ENCODE data around the gene TOMM5. TPM values are rescaled to one million over a fixed set of nuclear protein-coding genes. Genes with fewer than 3 reads are reported as not detected.
"Not testable (repeated sequence)": the region's sequence is repeated elsewhere in the genome, so short reads cannot be mapped to it uniquely, and the experiment has no call there.

TOMM5 gene
- total RNA-seq, 4 donors from 2014 or later: 25.1 to 129 (median 105) TPM

DNA sequence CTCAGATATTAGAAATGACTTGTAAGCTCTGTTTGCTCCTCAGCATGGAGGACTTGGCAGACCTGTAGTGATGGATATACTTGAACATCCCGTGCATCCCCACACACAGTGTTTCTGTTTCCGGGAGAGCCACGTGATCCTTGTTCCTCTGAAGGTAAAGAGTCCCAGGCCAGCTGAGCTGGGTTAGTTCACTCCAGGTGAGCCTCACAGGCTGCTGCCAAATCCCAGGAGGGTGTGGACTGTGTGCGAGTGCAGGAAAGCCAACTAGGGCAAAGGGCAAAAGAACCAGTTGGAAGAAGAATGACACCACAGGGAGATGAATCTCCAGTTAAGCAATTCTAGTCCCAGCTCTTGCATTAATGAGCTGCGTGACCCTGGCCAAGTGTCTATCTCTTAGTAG, 10.4 kb upstream of the TOMM5 start:
- H3K36me3 ChIP-seq: no peaks in the 10 kb centered on the region
- no peak for TF ChIP-seq POLR2A (IDR thresholded peaks at IDR 0.05)
- TF ChIP-seq, protein P1, sequence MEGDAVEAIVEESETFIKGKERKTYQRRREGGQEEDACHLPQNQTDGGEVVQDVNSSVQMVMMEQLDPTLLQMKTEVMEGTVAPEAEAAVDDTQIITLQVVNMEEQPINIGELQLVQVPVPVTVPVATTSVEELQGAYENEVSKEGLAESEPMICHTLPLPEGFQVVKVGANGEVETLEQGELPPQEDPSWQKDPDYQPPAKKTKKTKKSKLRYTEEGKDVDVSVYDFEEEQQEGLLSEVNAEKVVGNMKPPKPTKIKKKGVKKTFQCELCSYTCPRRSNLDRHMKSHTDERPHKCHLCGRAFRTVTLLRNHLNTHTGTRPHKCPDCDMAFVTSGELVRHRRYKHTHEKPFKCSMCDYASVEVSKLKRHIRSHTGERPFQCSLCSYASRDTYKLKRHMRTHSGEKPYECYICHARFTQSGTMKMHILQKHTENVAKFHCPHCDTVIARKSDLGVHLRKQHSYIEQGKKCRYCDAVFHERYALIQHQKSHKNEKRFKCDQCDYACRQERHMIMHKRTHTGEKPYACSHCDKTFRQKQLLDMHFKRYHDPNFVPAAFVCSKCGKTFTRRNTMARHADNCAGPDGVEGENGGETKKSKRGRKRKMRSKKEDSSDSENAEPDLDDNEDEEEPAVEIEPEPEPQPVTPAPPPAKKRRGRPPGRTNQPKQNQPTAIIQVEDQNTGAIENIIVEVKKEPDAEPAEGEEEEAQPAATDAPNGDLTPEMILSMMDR (IDR thresholded peaks at IDR 0.05): no peak
- no peaks in the 10 kb centered on the region for H3K9me3 ChIP-seq
- peaks cover 0 to 15% (median 0%) of the 10 kb centered on the region in 4 donors for H3K27me3 ChIP-seq
- peak overlapping the region in 1 of 4 donors; percentile 26 for H3K4me3 ChIP-seq
- H3K4me1 ChIP-seq: peaks cover 0 to 14% (median 13%) of the 10 kb centered on the region in 3 donors
- intact Hi-C loops (cut with DNase I): no loop called here
- no peak for DNase-seq
- 29 to 35% methylated on average over 5 of the region's 5 CpGs for WGBS, 2 donors
- H3K27ac ChIP-seq: peak overlapping the region in 2 of 4 donors; percentile 61 to 75

DNA sequence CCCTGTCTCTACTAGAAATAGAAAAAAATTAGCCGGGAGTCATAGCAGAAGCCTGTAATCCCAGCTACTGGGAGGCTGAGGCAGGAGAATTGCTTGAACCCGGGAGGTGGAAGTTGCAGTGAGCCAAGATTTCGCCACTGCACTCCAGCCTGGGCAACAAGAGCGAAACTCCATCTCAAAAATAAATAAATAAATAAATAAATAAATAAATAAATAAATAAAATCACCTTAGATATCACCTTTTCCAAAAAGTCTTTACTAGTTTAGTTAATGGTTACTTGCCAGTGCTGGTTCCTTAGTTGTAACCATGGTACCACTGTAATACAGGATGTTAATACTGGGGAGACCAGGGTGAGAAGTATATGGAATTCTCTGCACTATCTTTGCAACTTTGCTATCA, 9.7 kb upstream of the TOMM5 start:
- H3K4me3 ChIP-seq; intact Hi-C loops (cut with DNase I); H3K27ac ChIP-seq; DNase-seq; H3K36me3 ChIP-seq; H3K9me3 ChIP-seq: not testable (repeated sequence)
- WGBS, 2 donors: 76 to 94% methylated on average over 4 of the region's 4 CpGs
- Histone ChIP-seq H3K27me3 (peaks cover 0 to 15% (median 0%) of the 10 kb centered on the region in 4 donors), H3K4me1 (peaks cover 0 to 14% (median 13%) of the 10 kb centered on the region in 3 donors)

DNA sequence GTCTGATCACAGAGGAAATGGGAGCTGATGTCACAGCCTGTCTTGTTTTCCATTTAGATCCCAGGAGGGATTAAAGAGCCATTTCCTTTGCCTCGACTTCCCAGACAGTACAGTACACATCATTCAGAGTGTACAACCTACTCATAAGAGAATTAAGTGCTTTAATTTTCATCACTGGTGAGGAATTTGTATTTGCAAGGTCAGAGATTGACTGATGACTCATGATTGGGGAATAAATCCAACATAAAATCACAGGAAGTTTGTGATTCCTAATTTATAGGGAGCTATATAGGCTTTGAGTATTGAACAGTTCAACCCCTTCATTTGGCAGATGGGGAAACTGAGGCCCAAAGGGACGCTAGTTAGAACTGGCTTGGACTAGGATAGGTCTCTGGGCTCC, 4.1 kb upstream of the TOMM5 start:
- 21 to 29% methylated on average over 2 of the region's 2 CpGs for WGBS, 2 donors

DNA sequence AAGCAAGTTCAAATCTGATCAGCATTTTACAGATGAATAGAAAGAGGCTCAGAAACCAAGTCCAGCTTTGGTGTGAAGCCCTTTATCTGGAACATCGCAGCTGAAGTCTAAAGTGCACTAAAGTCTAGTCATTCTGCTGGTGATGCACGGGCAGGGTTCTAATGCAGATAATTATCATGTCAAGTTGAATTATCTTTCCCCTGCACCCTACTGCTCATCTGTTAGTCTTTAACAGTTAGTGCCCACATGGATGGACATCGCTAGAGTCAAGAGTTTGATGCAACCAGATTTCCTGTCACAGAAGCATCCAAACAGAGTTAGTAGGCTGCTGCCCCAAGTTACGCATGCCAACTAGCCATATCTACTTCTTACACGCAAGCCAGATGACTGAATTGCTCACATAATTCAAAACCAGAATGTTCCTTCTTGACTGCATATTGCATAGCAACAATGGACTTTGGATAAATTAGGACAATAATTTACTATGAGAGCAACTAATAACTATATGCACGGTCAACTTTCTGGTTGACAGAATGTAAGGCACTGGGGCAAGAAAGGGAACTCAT, 1.6 kb upstream of the TOMM5 start:
- 84 to 88% methylated on average over 6 of the region's 6 CpGs for WGBS, 2 donors
- no peak for TF ChIP-seq POLR2A (IDR thresholded peaks at IDR 0.05)
- TF ChIP-seq, protein P1 (IDR thresholded peaks at IDR 0.05): no peak
- H3K4me1 ChIP-seq: peaks cover 7 to 41% (median 36%) of the 10 kb centered on the region in 3 donors
- H3K27ac ChIP-seq: no peak overlapping the region
- no peak for DNase-seq
- no peaks in the 10 kb centered on the region for H3K27me3 ChIP-seq
- peak overlapping the region in 2 of 4 donors; percentile 23 to 37 for H3K4me3 ChIP-seq
- intact Hi-C loops (cut with DNase I): loop anchor here (10.0 kb wide), 1 partner anchor 311 kb away; the partner anchor contains the start of gene SLC25A51
- H3K36me3 ChIP-seq: peaks cover 0 to 2% (median 0%) of the 10 kb centered on the region in 3 donors
- H3K9me3 ChIP-seq: no peaks in the 10 kb centered on the region

More for the DNA sequence above, 4.1 kb upstream of the TOMM5 start:
- peaks cover 0 to 20% (median 16%) of the 10 kb centered on the region in 3 donors for H3K4me1 ChIP-seq
- intact Hi-C loops (cut with DNase I): loop anchor here (10.0 kb wide), 1 partner anchor 308 kb away; the partner anchor contains the start of gene SLC25A51
- no peak for DNase-seq
- H3K4me3 ChIP-seq: no peak overlapping the region
- H3K27me3 ChIP-seq: no peaks in the 10 kb centered on the region
- no peaks in the 10 kb centered on the region for H3K36me3 ChIP-seq
- TF ChIP-seq, protein P1 (IDR thresholded peaks at IDR 0.05): no peak
- no peak for TF ChIP-seq POLR2A (IDR thresholded peaks at IDR 0.05)
- H3K9me3 ChIP-seq: no peaks in the 10 kb centered on the region
- H3K27ac ChIP-seq: no peak overlapping the region

DNA sequence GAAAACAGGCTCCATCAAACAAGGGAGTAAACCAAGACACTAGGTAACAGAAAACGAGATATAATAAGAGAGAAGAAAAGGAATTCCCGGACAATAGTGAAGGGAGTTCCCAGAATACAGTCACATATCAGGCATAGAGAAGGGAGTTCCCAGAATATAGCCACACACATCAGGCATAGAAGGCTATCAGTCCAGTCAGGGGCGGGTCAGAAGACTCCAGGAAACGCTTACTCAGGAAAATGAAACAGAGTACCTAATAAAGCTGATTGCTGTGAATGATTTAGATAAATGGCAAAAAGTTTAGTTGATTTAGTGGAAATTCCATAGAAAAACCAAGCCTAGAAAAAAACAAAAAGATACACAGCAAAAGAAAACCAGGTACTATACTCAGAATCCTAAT, 4.9 kb downstream of the TOMM5 start:
- no peak overlapping the region for H3K27ac ChIP-seq
- intact Hi-C loops (cut with DNase I): no loop called here
- 53 to 75% methylated on average over 4 of the region's 4 CpGs for WGBS, 2 donors
- H3K4me3 ChIP-seq: no peak overlapping the region
- H3K9me3 ChIP-seq: no peaks in the 10 kb centered on the region
- no peak for DNase-seq
- peaks cover 0 to 64% (median 7%) of the 10 kb centered on the region in 3 donors for H3K36me3 ChIP-seq
- H3K27me3 ChIP-seq: no peaks in the 10 kb centered on the region
- TF ChIP-seq, protein P1 (IDR thresholded peaks at IDR 0.05): no peak
- no peak for TF ChIP-seq POLR2A (IDR thresholded peaks at IDR 0.05)
- peaks cover 7 to 25% (median 23%) of the 10 kb centered on the region in 3 donors for H3K4me1 ChIP-seq
